B cell (primary cell): ENCODE data around the gene STX18. TPM values are rescaled to one million over a fixed set of nuclear protein-coding genes. Genes with fewer than 3 reads are reported as not detected.

Experiments
- ATAC-seq: fragments of 200-7000 bp; cut with Tn5 transposase; one replicate; pipeline ENCODE4 v1.10.0; 2021; ENCODE audit warnings: low read depth, mild to moderate bottlenecking, moderate number of reproducible peaks, moderate library complexity
- CTCF ChIA-PET: fragments of 350-600 bp; sonication (Branson Sonifier 250); formaldehyde crosslinking; loops from one replicate; lab custom pipeline; 2021; ENCODE audit warnings: antibody characterized with exemption, inconsistent platforms; lab: Charles Lee
- POLR2A ChIA-PET: fragments of 350-600 bp; sonication (Branson Sonifier 250); formaldehyde crosslinking; loops from one replicate; lab custom pipeline; 2021; ENCODE audit warnings: antibody characterized with exemption; lab: Charles Lee
- DNase-seq: peaks from one replicate; pipeline ENCODE4 v3.0.0; 2013
- H2AFZ ChIP-seq: 2 replicates; pipeline ENCODE4 v1.6.1; 2012; ENCODE audit warnings: mild to moderate bottlenecking, low read depth, low read length; ENCODE audit not compliant: insufficient read depth, poor library complexity, severe bottlenecking
- H3K27ac ChIP-seq, 2 donors: 1 replicate in 1 of 2; 2 replicates in 1 of 2; pipeline ENCODE4 v1.5.1; 2012 to 2013; ENCODE audit warnings: low read length in 2 of 2, mild to moderate bottlenecking in 2 of 2, moderate library complexity in 1 of 2
- H3K27me3 ChIP-seq, 4 experiments: fragments of 200-600 bp in 1 of 4; sonication (generic) in 1 of 4; replicated peaks in 1 of 4; 1 replicate in 2 of 4; 2 replicates in 2 of 4; pipeline versions ENCODE4 v1.6.1 to v1.7.0; 2013 to 2016; ENCODE audit warnings: low read length in 3 of 4, mild to moderate bottlenecking in 2 of 4, mixed read lengths in 1 of 4, moderate library complexity in 1 of 4; ENCODE audit not compliant: insufficient read depth in 4 of 4, control insufficient read depth in 3 of 4; ENCODE audit errors: control extremely low read depth in 1 of 4
- H3K36me3 ChIP-seq, 2 experiments: replicated peaks in 1 of 2; 1 replicate in 1 of 2; 2 replicates in 1 of 2; pipeline versions ENCODE4 v1.6.1 to v1.7.1; 2013; ENCODE audit warnings: low read length in 1 of 2; ENCODE audit not compliant: insufficient read depth in 2 of 2, control insufficient read depth in 1 of 2; ENCODE audit errors: control extremely low read depth in 1 of 2, extremely low read depth in 1 of 2
- H3K4me1 ChIP-seq, 2 donors: fragments of 200-600 bp in 1 of 2; sonication (generic) in 1 of 2; 1 replicate in 1 of 2; 2 replicates in 1 of 2; pipeline versions ENCODE4 v1.5.1 to v1.6.1; 2013 to 2017; ENCODE audit warnings: low read length in 2 of 2; ENCODE audit not compliant: control insufficient read depth in 2 of 2, insufficient read depth in 2 of 2
- H3K4me2 ChIP-seq: replicated peaks from 2 replicates; pipeline ENCODE3; 2012; ENCODE audit warnings: mild to moderate bottlenecking, low read depth, low read length; ENCODE audit not compliant: poor library complexity, severe bottlenecking
- H3K4me3 ChIP-seq, 5 experiments: fragments of 200-600 bp in 1 of 5; sonication (generic) in 1 of 5; 1 replicate in 3 of 5; 2 replicates in 2 of 5; pipeline versions ENCODE4 v1.5.1 to v1.7.0; 2011 to 2016; ENCODE audit warnings: low read length in 4 of 5, mild to moderate bottlenecking in 4 of 5, low read depth in 2 of 5, control low read depth in 1 of 5, moderate library complexity in 1 of 5; ENCODE audit not compliant: insufficient read depth in 1 of 5; ENCODE audit errors: control extremely low read depth in 1 of 5, extremely low read depth in 1 of 5
- H3K79me2 ChIP-seq: fragments of 200-600 bp; sonication (generic); one replicate; pipeline ENCODE4 v1.6.0; 2016; ENCODE audit warnings: low read length; ENCODE audit not compliant: control insufficient read depth, insufficient read depth
- H3K9ac ChIP-seq: fragments of 200-600 bp; sonication (generic); 2 replicates; pipeline ENCODE4 v1.6.1; 2017; ENCODE audit warnings: mild to moderate bottlenecking, low read length, moderate library complexity
- H3K9me3 ChIP-seq, 3 donors: one replicate each; pipeline versions ENCODE4 v1.6.1 to v1.7.1; 2013; ENCODE audit warnings: low read length in 2 of 3; ENCODE audit not compliant: control insufficient read depth in 2 of 3, insufficient read depth in 1 of 3; ENCODE audit errors: control extremely low read depth in 1 of 3
- H4K20me1 ChIP-seq: 2 replicates; pipeline ENCODE4 v1.6.0; 2012; ENCODE audit warnings: mild to moderate bottlenecking, low read length; ENCODE audit not compliant: insufficient read depth, control insufficient read depth, poor library complexity, severe bottlenecking
- H3K27ac Mint-ChIP-seq: one replicate; pipeline ENCODE4 v1.8.0; 2021; ENCODE audit warnings: mixed read lengths
- H3K27me3 Mint-ChIP-seq: one replicate; pipeline ENCODE4 v1.8.0; 2021; ENCODE audit warnings: mixed read lengths
- H3K4me1 Mint-ChIP-seq: one replicate; pipeline ENCODE4 v1.8.0; 2021; ENCODE audit warnings: mixed read lengths
- H3K4me3 Mint-ChIP-seq: one replicate; pipeline ENCODE4 v1.8.0; 2021; ENCODE audit warnings: mixed read lengths
- H3K9me3 Mint-ChIP-seq: one replicate; pipeline ENCODE4 v1.8.0; 2022; ENCODE audit warnings: mixed read lengths; ENCODE audit not compliant: insufficient read depth
- CTCF ChIP-seq: fragments of 200-600 bp; IDR thresholded peaks from one replicate; pipeline ENCODE4 v1.8.0; 2022; ENCODE audit warnings: antibody characterized with exemption, mild to moderate bottlenecking
- EZH2 ChIP-seq: IDR thresholded peaks from 2 replicates; pipeline ENCODE4 v1.6.1; 2012; ENCODE audit warnings: borderline replicate concordance, low read depth, mild to moderate bottlenecking, moderate library complexity, low read length; ENCODE audit not compliant: insufficient read depth, poor library complexity, severe bottlenecking
- whole genome bisulfite sequencing: methylation state at CpG from one replicate; pipeline ENCODE4 v1.1.5; 2013; ENCODE audit warnings: missing lambda C conversion rate; ENCODE audit not compliant: insufficient coverage; 5-methylcytosine and 5-hydroxymethylcytosine counted together
- intact Hi-C: fragments of 100-400 bp; cut with micrococcal nuclease; formaldehyde crosslinking; loops from one replicate; pipeline ENCODE4 v1.10.0; 2022
- polyA plus RNA-seq: library from polyadenylated mRNA; depleted of rRNA; stranded (reverse); fragments of >200 nt; gene quantifications from 2 replicates; pipeline ENCODE4 v1.2.3, GENCODE V29; 2012
- total RNA-seq, 2 donors: library from RNA; stranded (reverse); fragments of 120-200 nt in 1 of 2; gene quantifications; 1 replicate in 1 of 2; 2 replicates in 1 of 2; pipeline versions ENCODE4 v1.2.3 to v1.2.4, GENCODE V29; 2013 to 2022

Gene STX18
- total and polyA plus RNA-seq, 2 donors (not counting 1 experiment from before 2014, with no cell fraction given): 20.3 to 33.6 TPM

GRCh38 chr4:4524364-4524763, 17.5 kb downstream of the STX18 start:
- H3K4me1 Mint-ChIP-seq: peaks cover 40% of the 10 kb centered on the region
- H3K4me3 Mint-ChIP-seq: peak overlapping the region; percentile 55
- ChIA-PET CTCF (interaction anchor here (0.9 to 1.9 kb wide), 5 partner anchors 13 to 50 kb away, joined by 3 to 6 read pairs (median 3); partner anchors contain the start of gene STX18), POLR2A (interaction anchor here (0.6 to 1.0 kb wide), 2 partner anchors 18 to 117 kb away, joined by 3 read pairs; partner anchors contain the start of gene STX18)
- peak overlapping the region; percentile 84 for H3K27ac Mint-ChIP-seq
- Histone ChIP-seq H3K36me3 (no peaks in the 10 kb centered on the region), H2AFZ (peak overlapping the region; percentile 57), H4K20me1 (no peaks in the 10 kb centered on the region), H3K4me1 (peaks cover 17% of the 10 kb centered on the region in 2 donors), H3K27ac (peak overlapping the region; percentile 11 to 72), H3K27me3 (no peaks in the 10 kb centered on the region), H3K79me2 (peaks cover 48% of the 10 kb centered on the region), H3K4me2 (peak overlapping the region; percentile 64), H3K4me3 (peak overlapping the region in 1 of 5 experiments; percentile 31), H3K9me3 (no peaks in the 10 kb centered on the region), H3K9ac (peak overlapping the region; percentile 31)
- H3K9me3 Mint-ChIP-seq: no peaks in the 10 kb centered on the region
- intact Hi-C loops: loop anchor here (1.0 kb wide), 1 partner anchor 17 kb away; no protein-coding TSS in a partner anchor
- 39% methylated on average over 3 of the region's 4 CpGs for WGBS
- no peak for TF ChIP-seq EZH2
- TF ChIP-seq CTCF: no peak
- H3K27me3 Mint-ChIP-seq: no peaks in the 10 kb centered on the region
- ATAC-seq (peak; percentile 96), DNase-seq (peak; percentile 75)

- Histone ChIP-seq H3K79me2 (peaks cover 59% of the 10 kb centered on the region), H3K9ac (no peak overlapping the region), H4K20me1 (no peaks in the 10 kb centered on the region), H3K27ac (no peak overlapping the region), H3K9me3 (no peaks in the 10 kb centered on the region), H2AFZ (no peak overlapping the region), H3K27me3 (no peaks in the 10 kb centered on the region), H3K36me3 (no peaks in the 10 kb centered on the region), H3K4me1 (peaks cover 17 to 20% of the 10 kb centered on the region in 2 donors), H3K4me2 (no peak overlapping the region), H3K4me3 (no peak overlapping the region)
- 100% methylated on average over 1 of the region's 2 CpGs for WGBS
- H3K4me1 Mint-ChIP-seq: peaks cover 45% of the 10 kb centered on the region
- H3K27me3 Mint-ChIP-seq: no peaks in the 10 kb centered on the region
- TF ChIP-seq CTCF: no peak
- TF ChIP-seq EZH2: no peak
- ATAC-seq (no peak), DNase-seq (no peak)
- intact Hi-C loops: no loop called here
- H3K9me3 Mint-ChIP-seq: no peaks in the 10 kb centered on the region
- H3K4me3 Mint-ChIP-seq: no peak overlapping the region
- H3K27ac Mint-ChIP-seq: no peak overlapping the region
- ChIA-PET POLR2A (no interaction called here), CTCF (interaction anchor here (1.0 kb wide), 1 partner anchor 11 kb away, joined by 3 read pairs; no protein-coding TSS in a partner anchor)
Measured at GRCh38 chr4:4521731-4522130, 20.1 kb downstream of the STX18 start.
